Measurements from ENCODE around the gene CMTM8.
A peak's percentile ranks its signal among the peaks of the same experiment; 100 is the strongest.

Gene CMTM8

GRCh38 chr3:32239307-32240158 lies 1.1 kb downstream of the CMTM8 start:
- peak overlapping the region; percentile 75 for H3K4me3 ChIP-seq (ENCODE audit: control insufficient read depth, low read depth, low read length)
- TF ChIP-seq CTCF (IDR thresholded peaks at IDR 0.05; ENCODE audit: control insufficient read depth, insufficient read depth, low read depth, low read length, missing control alignments): no peak
- DNase-seq (ENCODE audit: low read depth): no peak

- peak; percentile 47 for TF ChIP-seq CTCF (IDR thresholded peaks at IDR 0.05; ENCODE audit: control insufficient read depth, insufficient read depth, low read depth, low read length, missing control alignments)
- no peak overlapping the region for H3K4me3 ChIP-seq (ENCODE audit: control insufficient read depth, low read depth, low read length)
- DNase-seq (ENCODE audit: low read depth): no peak
Measured at GRCh38 chr3:32240159-32240545, 1.7 kb downstream of the CMTM8 start.

- TF ChIP-seq CTCF (IDR thresholded peaks at IDR 0.05; ENCODE audit: control insufficient read depth, insufficient read depth, low read depth, low read length, missing control alignments): no peak
- no peak for DNase-seq (ENCODE audit: low read depth)
- H3K4me3 ChIP-seq (ENCODE audit: control insufficient read depth, low read depth, low read length): no peak overlapping the region
Measured at GRCh38 chr3:32241100-32241499, 2.6 kb downstream of the CMTM8 start.

GRCh38 chr3:32243519-32243918 lies 5.0 kb downstream of the CMTM8 start:
- H3K4me3 ChIP-seq (ENCODE audit: control insufficient read depth, low read depth, low read length): no peak overlapping the region
- TF ChIP-seq CTCF (IDR thresholded peaks at IDR 0.05; ENCODE audit: control insufficient read depth, insufficient read depth, low read depth, low read length, missing control alignments): no peak
- DNase-seq (ENCODE audit: low read depth): no peak

- TF ChIP-seq CTCF (IDR thresholded peaks at IDR 0.05; ENCODE audit: control insufficient read depth, insufficient read depth, low read depth, low read length, missing control alignments): no peak
- no peak for DNase-seq (ENCODE audit: low read depth)
- no peak overlapping the region for H3K4me3 ChIP-seq (ENCODE audit: control insufficient read depth, low read depth, low read length)
Measured at GRCh38 chr3:32245200-32245599, 6.7 kb downstream of the CMTM8 start.

- no peak for TF ChIP-seq CTCF (IDR thresholded peaks at IDR 0.05; ENCODE audit: control insufficient read depth, insufficient read depth, low read depth, low read length, missing control alignments)
- DNase-seq (ENCODE audit: low read depth): no peak
- no peak overlapping the region for H3K4me3 ChIP-seq (ENCODE audit: control insufficient read depth, low read depth, low read length)
Measured at GRCh38 chr3:32246079-32246675, 7.7 kb downstream of the CMTM8 start.

All from AG09309 (cell line).